DMS114 treated with DMSO at 0.1 percent for 48 hours (cell line): ENCODE results near the gene DGLUCY.
"Not testable (repeated sequence)": the region's sequence is repeated elsewhere in the genome, so short reads cannot be mapped to it uniquely, and the experiment has no call there.

ENCODE experiments used
- DNase-seq: peaks from one replicate; lab custom pipeline; 2025; ENCODE audit not compliant: unreplicated experiment; lab: John Stamatoyannopoulos, UW

Gene DGLUCY, protein sequence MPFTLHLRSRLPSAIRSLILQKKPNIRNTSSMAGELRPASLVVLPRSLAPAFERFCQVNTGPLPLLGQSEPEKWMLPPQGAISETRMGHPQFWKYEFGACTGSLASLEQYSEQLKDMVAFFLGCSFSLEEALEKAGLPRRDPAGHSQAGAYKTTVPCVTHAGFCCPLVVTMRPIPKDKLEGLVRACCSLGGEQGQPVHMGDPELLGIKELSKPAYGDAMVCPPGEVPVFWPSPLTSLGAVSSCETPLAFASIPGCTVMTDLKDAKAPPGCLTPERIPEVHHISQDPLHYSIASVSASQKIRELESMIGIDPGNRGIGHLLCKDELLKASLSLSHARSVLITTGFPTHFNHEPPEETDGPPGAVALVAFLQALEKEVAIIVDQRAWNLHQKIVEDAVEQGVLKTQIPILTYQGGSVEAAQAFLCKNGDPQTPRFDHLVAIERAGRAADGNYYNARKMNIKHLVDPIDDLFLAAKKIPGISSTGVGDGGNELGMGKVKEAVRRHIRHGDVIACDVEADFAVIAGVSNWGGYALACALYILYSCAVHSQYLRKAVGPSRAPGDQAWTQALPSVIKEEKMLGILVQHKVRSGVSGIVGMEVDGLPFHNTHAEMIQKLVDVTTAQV

DNA sequence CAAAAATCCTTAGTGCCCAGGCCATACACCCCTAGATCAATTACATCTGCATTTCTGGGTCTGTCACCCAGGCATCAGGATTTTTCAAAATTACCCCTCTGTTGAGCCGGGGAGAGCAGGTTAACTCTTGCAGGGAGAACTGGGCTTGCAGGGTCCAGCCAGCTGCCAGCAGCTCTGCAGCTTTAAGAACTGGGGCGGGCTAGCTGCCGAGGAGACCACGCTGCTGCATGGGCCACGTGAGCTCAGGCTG, at the start of gene DGLUCY:
Gene DGLUCY (plus strand): TSS at position 245 of the 250 bp plus-strand sequence. CDS start 46,222 bp downstream, outside the sequence.
- DNase-seq = no peak

DNA sequence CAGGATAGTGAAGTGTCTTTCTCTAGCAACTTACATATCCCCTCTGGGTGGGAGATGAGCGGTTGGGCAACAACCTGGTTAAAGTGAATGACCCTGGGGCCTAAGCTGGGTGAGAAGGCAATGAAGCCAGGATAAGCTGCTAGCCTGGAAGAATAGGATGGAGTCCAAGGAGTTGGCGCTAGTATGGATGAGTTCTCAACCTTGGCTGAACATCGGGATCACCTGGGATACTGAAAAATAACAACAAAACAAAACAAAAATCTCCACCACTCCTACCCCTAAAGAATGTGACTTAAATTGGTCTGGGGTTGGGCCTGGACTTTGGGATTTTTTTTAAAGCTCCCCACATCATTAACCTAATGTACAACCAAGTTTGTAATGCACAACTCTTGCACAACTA, 48.6 kb upstream of the DGLUCY start:
- no peak for DNase-seq

DNA sequence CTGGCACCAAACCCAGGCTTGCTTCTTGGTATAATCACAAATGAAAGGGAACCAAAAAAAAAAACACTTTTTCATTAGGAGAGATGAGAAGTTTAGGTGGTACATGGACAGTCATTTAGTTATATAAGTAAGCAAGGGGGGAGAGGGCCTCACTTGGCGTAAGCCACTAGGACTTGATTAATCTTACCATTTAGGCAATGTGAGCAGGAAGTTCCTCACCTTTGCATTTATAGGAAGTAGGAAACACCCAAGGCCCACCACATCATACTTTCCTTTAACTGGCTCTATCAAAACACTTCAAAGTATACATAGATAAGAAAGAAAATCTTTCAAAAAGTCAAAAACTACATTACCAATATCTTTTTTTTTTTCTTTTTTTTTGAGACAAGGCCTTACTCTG, 46.7 kb upstream of the DGLUCY start:
- no peak for DNase-seq

DNA sequence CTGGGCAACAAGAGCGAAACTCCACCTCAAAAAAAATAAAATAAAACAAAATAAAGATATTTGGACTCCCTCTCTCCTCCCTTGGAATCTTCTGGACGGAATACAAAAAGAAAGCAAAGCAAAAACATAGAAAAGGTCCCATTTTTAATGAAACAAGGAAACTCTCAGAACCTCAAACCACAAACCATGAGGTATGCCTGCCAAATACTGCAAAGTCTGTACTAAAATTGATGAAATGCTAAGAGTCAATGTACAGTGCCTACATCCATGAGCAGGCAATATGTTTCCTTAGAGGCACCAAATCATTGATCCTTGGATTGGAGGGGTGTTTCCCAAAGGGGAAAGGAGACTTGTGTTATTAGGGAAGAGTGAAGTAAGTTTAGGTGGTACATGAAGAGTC, 45.2 kb upstream of the DGLUCY start:
- no peak for DNase-seq

DNA sequence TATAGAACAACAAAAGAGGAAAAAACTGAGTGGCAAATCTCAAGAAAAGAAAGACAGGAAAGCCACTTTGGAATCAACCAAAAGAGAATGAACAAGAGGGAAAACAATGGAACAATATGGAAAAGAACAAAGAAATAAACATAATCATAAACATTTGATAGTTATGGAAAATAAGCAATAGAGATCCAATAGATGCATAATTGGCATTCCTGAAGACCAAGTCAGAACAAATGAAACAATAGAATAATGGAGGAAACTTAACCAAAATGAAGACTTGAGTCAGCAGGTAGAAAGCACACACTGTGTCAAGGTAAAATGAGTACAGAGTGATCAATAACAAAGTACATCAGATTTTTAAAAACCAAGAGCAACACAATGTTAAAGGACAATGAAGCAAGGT, 43.3 kb upstream of the DGLUCY start:
- DNase-seq = no peak

DNA sequence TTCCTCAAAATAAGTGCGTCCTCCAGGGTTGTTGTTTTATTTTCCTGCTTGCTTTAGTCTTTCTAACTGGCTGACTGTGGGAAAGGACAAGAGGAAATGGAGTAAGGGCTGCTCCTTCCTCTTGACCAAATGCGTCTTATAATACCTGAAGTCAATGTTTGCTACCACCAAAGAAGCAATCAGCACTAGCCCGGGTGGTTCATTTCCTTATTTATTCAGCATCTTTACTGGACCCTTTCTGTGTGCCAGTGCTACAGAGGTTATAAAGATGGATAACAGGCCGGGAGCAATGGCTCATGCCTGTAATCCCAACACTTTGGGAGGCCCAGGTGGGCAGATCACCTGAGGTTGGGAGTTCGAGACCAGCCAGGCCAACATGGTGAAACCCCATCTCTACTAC, 38.3 kb upstream of the DGLUCY start:
- DNase-seq = no peak

DNA sequence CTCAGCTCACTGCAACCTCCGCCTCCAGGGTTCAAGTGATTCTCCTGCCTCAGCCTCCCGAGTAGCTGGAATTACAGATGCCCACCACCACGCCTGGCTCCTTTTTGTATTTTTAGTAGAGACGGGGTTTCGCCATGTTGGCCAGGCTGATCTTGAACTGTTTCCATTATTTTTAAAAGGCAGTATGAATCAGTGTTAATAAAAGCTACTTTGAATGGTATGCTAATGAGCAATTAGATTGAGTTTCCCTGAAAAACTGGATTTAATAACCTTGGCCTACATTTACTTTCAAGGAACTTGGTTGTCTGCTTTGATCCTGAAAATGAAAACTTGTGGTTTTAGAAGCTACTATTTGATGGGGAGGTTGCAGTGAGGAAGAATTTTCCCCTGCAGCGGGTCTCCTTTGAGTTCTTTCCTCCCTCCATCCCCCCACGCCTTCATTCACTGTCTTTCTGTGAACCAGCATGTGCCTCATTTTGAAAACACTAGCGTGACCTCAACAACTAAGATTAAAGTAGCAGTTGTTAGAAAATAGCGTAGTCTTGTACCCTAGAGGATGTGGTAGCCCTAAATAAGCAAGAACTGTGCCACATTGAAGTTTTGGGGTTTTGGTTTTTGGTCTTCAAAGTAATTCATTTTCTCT, 35.7 kb upstream of the DGLUCY start:
- DNase-seq = no peak

DNA sequence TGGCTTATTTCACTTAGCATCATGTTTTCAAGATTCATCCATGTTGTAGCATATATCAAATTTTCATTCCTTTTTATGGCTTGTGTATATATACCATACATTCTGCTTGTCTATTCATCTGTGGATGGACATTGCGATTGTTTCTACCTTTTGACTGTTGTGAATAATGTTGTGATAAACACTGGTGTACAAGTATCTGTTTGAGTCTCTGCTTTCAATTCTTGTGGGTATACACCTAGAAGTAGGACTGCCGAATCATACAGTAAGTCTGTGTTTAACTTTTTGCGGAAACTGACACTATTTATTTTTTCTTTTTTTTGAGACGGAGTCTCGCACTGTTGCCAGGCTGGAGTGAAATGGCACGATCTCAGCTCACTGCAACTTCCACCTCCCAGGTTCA, 33.8 kb upstream of the DGLUCY start:
- no peak for DNase-seq

DNA sequence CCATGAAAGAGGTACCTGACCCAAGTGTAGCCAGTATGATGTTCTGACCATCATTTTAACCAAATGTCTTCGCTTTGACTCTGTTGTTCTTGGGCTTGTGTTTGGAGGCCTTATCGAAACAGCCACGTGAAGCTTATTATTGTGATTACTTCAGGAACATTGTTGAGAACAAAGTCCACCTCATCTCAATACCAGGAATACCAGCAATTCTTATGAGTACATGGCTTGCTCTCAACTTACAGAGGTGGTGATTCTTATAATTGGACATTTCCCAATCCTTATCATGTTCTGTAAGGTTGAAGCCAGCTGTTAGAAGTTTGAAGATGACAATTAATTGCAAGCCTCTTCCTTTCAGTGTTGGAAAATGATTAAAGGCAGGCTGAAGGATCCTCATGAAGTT, 31.6 kb upstream of the DGLUCY start:
- no peak for DNase-seq

DNA sequence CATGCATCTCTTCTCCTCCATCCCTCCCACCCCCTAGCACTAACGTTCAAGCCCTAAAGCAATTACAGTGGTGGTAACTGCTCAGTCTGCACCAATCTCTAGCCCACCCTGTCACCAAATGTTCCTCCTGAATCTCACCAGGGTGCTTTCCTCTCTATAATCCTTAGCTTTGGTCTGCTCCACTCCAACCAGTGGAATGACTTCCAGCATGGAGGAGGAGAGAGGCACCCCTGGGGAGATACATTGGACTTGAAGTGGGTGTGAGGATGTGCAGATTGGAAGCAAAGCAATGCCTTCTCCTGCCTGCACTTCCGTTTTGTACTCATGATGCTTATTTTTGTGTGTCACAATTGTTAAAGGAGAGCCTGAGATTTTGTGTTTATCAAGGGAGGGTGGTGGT, 29.4 kb upstream of the DGLUCY start:
- DNase-seq = no peak

DNA sequence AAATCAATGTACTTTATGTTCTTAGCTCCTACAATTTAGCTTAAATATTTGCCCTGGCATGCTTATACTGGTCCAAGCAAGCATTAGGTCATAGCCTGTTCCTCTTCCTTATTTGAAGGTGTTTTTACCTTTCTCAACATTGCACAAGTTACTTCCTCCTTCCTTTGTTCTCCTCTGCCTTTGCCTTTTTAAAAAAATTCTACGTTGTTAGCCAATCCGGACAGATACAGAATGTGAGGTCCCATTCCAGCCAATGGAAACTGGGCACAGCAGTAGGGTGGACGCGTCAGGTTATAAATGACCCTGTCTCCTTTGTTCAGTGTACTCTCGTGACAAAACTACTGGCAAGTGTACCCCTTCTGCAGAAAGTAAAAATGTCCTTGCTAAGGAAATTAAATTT, 26.4 kb upstream of the DGLUCY start:
- DNase-seq = not testable (repeated sequence)

DNA sequence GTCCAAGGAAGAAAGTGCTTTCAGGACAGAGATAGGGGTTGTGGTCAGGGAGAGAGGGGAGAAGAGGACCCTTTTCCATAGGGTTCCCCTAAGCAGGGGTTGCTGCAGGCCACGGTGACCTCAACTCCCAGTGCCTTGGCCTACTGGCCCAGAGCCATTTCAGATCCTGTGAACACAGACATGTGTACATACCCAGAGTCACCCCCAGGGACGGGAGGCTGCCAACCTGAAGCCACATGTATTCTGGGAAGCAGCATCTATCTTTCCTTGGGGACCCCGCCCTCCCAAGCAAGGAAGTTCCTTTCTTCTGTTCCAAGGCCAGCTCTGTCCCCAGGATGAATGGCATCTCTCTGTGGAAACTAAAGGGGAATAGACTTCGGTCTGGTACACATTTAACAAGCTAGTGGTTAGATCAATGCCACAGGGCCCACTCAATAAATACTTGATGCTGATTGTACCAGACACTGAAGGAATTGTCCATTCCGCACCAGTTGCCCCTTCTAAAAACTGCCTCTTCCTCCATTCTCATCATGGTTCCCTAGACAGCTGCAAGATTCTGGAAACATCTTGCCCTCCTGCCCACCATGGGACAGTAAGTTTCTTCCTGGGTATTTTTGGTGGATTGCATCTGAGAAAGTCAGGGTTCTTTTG, 25.2 kb upstream of the DGLUCY start:
- DNase-seq = no peak

DNA sequence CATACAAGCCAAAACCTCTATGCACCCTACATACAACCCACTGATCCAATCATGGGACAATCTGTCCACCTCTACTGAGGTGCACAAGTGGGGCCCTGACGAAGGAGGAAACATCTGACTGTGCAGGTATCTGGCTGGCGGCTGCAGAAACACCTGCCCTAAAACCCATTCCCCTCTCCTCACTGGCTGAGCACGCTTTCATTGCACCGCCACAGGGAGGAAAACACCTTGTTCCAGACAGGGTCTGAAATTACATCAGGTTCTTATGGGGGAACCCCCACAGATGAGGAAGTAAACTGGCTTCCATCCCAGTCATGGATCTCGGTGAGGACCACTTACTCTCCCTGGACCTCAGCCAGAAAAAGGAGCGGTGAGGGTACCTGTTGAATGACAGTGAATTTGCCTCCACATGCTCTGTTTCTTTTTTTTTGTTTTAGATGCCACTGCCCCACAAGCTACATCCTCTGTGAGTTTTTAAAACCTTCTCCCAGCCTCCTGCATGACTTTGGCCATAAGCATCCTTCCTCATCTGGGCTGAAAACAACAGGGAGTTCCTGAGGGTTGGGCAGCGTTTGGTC, 23.8 kb upstream of the DGLUCY start:
- no peak for DNase-seq

DNA sequence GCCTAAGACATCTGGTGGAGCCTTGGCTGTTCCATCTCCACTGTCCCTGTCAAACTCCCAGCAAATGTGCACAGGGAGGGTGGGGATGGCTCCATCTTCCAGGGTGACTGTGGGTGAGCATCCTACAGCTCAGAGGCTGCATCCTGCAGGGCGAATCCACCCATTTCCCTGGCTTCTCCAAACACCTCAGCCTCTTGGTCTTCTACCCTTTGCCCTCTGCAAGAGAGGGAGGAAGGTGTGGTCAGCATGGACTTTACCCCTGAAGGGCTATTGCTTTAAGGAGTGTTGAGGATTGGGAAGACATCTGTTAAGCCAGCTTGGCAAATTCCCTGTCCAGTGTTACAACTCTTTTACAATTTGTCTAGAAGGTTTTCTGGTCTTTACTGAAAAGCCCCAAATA, 23.1 kb upstream of the DGLUCY start:
- DNase-seq = no peak

DNA sequence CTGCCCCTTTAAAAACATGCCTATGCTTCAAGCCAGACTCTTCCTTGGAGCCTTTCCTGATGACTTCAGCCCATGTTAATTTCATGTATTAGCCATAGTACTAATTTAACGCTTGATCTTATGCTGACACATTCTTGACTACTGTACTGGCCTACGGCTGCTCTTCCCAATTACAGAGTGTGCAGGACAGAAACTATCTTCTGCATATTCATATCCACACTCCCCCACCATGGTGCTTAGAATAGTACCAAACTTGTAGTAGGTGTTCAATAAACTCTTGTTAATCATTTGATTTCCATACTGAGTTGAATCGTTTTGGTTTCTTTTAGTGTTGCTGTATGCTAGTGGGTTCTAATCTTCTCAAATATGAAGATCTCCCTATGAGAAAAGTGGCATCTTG, 21.8 kb upstream of the DGLUCY start:
- DNase-seq = no peak

DNA sequence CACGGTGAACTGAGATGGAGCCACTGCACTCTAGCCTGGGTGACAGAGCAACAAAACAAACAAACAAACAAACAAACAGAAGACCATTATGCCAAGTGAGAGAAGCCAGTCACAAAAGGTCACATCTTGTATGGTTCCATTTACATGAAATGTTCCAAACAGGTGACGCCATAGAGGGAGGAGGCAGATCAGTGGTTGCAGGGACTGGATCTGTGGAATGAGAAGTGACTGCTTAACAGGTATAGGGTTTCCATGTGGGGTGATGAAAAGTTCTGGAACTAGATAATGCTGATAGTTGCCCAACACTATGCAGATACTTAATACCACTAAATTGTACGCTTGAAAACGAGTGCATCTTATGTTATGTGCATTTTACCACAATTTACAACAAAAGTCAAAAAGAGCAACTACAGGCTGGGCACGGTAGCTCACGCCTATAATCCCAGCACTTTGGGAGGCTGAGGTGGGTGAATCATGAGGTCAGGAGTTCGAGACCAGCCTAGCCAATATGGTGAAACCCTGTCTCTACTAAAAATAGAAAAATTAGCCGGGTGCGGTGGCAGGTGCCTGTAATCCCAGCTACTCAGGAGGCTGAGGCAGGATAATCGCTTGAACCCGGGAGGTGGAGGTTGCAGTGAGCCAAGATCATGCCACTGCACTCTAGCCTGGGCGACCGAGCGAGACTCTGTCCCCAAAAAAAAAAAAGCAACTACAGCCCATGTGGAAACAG, 20.0 kb upstream of the DGLUCY start:
- not testable (repeated sequence) for DNase-seq

DNA sequence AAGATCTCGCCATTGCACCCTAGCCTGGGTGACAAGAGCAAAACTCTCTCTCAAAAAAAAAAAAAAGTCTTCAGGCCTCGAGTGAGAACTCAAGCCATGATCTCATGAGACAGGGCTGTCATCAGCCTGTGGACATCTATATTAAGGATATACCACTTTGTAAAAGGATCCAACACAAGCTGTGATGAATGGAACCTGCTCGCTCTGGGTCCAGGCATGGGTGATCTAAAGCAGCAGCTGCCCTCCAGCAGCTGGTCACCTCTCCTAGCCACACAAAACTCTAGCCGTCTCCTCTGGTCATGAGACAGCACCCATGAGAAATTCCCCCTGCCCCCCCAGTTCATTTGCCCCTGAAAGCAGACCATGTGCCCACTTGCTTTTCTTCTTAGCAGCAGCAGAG, 19.1 kb upstream of the DGLUCY start:
- no peak for DNase-seq

DNA sequence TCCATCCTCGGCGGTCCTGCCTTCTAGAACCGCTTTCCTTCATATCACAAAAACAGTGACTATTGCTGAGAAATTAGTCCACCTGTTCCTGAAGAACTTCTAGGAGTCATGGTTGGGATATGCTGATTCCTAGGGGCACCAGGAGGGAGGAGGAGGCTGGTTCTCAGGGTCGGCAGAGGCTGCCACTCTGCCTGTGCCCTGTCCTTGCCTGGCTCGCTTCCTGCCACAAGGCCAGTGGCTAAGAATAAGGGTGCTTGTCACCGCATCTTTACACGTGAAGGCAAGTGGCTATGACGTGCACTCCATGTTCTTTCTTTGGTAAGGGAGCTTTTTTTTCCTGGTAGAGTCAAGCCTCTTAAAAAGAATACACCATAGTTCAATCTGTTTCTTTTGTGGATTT, 18.7 kb upstream of the DGLUCY start:
- no peak for DNase-seq

DNA sequence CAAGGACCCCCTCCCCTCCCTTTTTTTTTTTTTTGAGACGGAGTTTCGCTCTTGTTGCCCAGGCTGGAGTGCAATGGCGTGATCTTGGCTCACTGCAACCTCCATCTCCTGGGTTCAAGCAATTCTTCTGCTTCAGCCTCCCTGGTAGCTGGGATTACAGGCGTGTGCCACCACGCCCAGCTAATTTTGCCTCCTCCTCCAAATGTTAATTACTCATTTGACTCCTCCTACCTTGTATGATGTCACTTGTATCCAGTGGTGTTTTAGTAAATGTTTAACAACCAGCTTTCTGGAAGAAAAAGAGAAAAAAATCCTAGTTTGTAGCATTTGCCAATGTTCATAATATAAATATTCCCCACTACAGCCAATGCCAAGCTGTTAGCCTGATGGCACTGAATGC, 16.2 kb upstream of the DGLUCY start:
- not testable (repeated sequence) for DNase-seq

DNA sequence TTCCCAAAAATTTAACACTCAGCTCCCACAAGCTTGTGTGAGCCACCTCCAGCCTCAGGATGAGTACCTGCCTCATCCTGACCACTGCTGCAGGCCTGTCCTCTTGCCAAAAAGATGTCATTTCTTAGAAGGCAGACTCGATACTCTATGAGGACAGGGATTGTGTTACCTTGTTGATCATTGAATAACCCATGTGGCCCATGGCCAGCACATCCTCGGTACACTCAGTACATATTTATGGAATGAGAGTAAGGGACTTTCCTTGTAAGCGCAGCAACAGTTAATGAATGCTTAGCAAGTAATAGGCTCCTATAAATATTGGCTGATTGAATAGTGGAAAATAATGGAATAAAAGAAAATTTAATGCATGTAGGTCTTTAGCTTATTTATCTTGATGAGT, 15.3 kb upstream of the DGLUCY start:
- DNase-seq = no peak

DNA sequence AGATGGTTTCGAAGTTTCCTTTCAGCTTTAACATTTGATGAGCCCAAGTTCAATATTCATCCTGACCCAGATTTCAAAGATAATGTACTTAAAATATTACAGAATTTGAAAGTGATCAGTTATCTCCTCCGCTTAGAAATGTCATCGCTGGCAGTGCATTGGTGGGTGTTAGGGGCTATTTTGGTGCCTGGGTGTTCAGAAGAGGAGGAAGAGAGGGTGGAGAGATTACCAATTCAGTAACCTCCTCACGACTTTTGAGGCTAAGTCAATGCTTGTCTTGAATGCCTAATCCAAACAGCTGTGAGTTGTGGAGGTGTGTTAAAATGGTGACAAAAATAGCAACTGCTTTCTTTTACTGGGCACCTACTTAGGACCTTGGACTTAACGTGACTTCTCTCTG, 13.8 kb upstream of the DGLUCY start:
- DNase-seq = no peak
